ENCODE results near the gene PLEKHA6.
"Not testable (repeated sequence)": the region's sequence is repeated elsewhere in the genome, so short reads cannot be mapped to it uniquely, and the experiment has no call there.

Gene PLEKHA6

GRCh38 chr1:204314893-204315658 is 44.7 kb downstream of the PLEKHA6 start:
- H2BK15ac ChIP-seq (ENCODE audit: low read depth, poor library complexity, severe bottlenecking), result peak overlapping the region; percentile 36
- no peak overlapping the region for H2BK5ac ChIP-seq (ENCODE audit: low read depth, low read length, poor library complexity, severe bottlenecking)
- H3K14ac ChIP-seq (ENCODE audit: low read length in 2 of 2), result no peak overlapping the region
- H3K9ac ChIP-seq (ENCODE audit: low read length), result no peak overlapping the region
- no peak for DNase-seq
- WGBS, result 92% methylated on average over 12 of the region's 12 CpGs
- peak overlapping the region in 1 of 2 experiments; percentile 63 for H3K18ac ChIP-seq (ENCODE audit: low read depth in 1 of 2, low read length in 2 of 2)
- no peak overlapping the region for H2AK5ac ChIP-seq (ENCODE audit: low read length, severe bottlenecking)
- H2BK12ac ChIP-seq (ENCODE audit: low read length in 2 of 2), result peak overlapping the region; percentile 29 to 85
- peaks cover 35 to 39% of the 10 kb centered on the region in 2 experiments for H3K27me3 ChIP-seq (ENCODE audit: control insufficient read depth in 1 of 2, insufficient read depth in 1 of 2, low read length in 2 of 2)
- no peaks in the 10 kb centered on the region for H3K36me3 ChIP-seq (ENCODE audit: control insufficient read depth in 1 of 2, insufficient read depth in 2 of 2, low read depth in 1 of 2, low read length in 2 of 2)
- H4K8ac ChIP-seq (ENCODE audit: low read length), result peak overlapping the region; percentile 59
- no peak overlapping the region for H3K4me2 ChIP-seq (ENCODE audit: low read length, poor library complexity, severe bottlenecking)
- peak overlapping the region; percentile 78 to 79 for H3K4ac ChIP-seq (ENCODE audit: low read depth in 1 of 2, low read length in 2 of 2)
- H3K4me1 ChIP-seq (ENCODE audit: control insufficient read depth, insufficient read depth, low read depth, low read length), result peaks cover 7% of the 10 kb centered on the region
- no peaks in the 10 kb centered on the region for H3K79me1 ChIP-seq (replicated peaks; ENCODE audit: low read length, poor library complexity, severe bottlenecking)
- no peaks in the 10 kb centered on the region for H3K9me3 ChIP-seq (ENCODE audit: control insufficient read depth, low read length)
- no peak overlapping the region for H2BK120ac ChIP-seq (ENCODE audit: low read depth, low read length)
- H4K91ac ChIP-seq (ENCODE audit: low read length), result peak overlapping the region; percentile 70
- no peak overlapping the region for H3K23ac ChIP-seq (ENCODE audit: low read length in 2 of 2)
- H2AFZ ChIP-seq (ENCODE audit: low read depth, low read length), result no peak overlapping the region
- no peak overlapping the region for H3K4me3 ChIP-seq (ENCODE audit: insufficient read depth in 1 of 2, low read depth in 1 of 2, low read length in 2 of 2)
- H3K27ac ChIP-seq (ENCODE audit: low read length, poor library complexity, severe bottlenecking), result no peak overlapping the region

- Histone ChIP-seq H2BK15ac (ENCODE audit: low read depth, poor library complexity, severe bottlenecking) (no peak overlapping the region), H3K4ac (ENCODE audit: low read depth in 1 of 2, low read length in 2 of 2) (no peak overlapping the region), H3K27me3 (ENCODE audit: control insufficient read depth in 1 of 2, insufficient read depth in 1 of 2, low read length in 2 of 2) (peaks cover 39 to 42% of the 10 kb centered on the region in 2 experiments), H2BK12ac (ENCODE audit: low read length in 2 of 2) (peak overlapping the region in 1 of 2 experiments; percentile 18), H2BK5ac (ENCODE audit: low read depth, low read length, poor library complexity, severe bottlenecking) (no peak overlapping the region), H2BK120ac (ENCODE audit: low read depth, low read length) (no peak overlapping the region), H4K8ac (ENCODE audit: low read length) (peak overlapping the region; percentile 7), H3K4me3 (ENCODE audit: insufficient read depth in 1 of 2, low read depth in 1 of 2, low read length in 2 of 2) (no peak overlapping the region), H3K18ac (ENCODE audit: low read depth in 1 of 2, low read length in 2 of 2) (peak overlapping the region in 1 of 2 experiments; percentile 18), H3K27ac (ENCODE audit: low read length, poor library complexity, severe bottlenecking) (no peak overlapping the region), H2AFZ (ENCODE audit: low read depth, low read length) (no peak overlapping the region), H3K4me2 (ENCODE audit: low read length, poor library complexity, severe bottlenecking) (no peak overlapping the region), H3K36me3 (ENCODE audit: control insufficient read depth in 1 of 2, insufficient read depth in 2 of 2, low read depth in 1 of 2, low read length in 2 of 2) (no peaks in the 10 kb centered on the region), H4K91ac (ENCODE audit: low read length) (peak overlapping the region; percentile 31), H3K4me1 (ENCODE audit: control insufficient read depth, insufficient read depth, low read depth, low read length) (no peaks in the 10 kb centered on the region), H3K79me1 (replicated peaks; ENCODE audit: low read length, poor library complexity, severe bottlenecking) (no peaks in the 10 kb centered on the region), H3K9ac (ENCODE audit: low read length) (no peak overlapping the region), H3K9me3 (ENCODE audit: control insufficient read depth, low read length) (no peaks in the 10 kb centered on the region), H3K14ac (ENCODE audit: low read length in 2 of 2) (no peak overlapping the region), H3K23ac (ENCODE audit: low read length in 2 of 2) (no peak overlapping the region), H2AK5ac (ENCODE audit: low read length, severe bottlenecking) (no peak overlapping the region)
- 86% methylated on average over 4 of the region's 7 CpGs for WGBS
- DNase-seq, result no peak
These were observed 45.4 kb downstream of the PLEKHA6 start for GRCh38 chr1:204314171-204314892.

- Histone ChIP-seq H4K8ac (ENCODE audit: low read length) (no peak overlapping the region), H3K14ac (ENCODE audit: low read length in 2 of 2) (no peak overlapping the region), H2AK5ac (ENCODE audit: low read length, severe bottlenecking) (no peak overlapping the region), H3K23ac (ENCODE audit: low read length in 2 of 2) (no peak overlapping the region), H2AFZ (ENCODE audit: low read depth, low read length) (no peak overlapping the region), H3K4me2 (ENCODE audit: low read length, poor library complexity, severe bottlenecking) (no peak overlapping the region), H4K91ac (ENCODE audit: low read length) (no peak overlapping the region), H2BK15ac (ENCODE audit: low read depth, poor library complexity, severe bottlenecking) (no peak overlapping the region), H3K18ac (ENCODE audit: low read depth in 1 of 2, low read length in 2 of 2) (peak overlapping the region in 1 of 2 experiments; percentile 18), H3K9me3 (ENCODE audit: control insufficient read depth, low read length) (no peaks in the 10 kb centered on the region), H3K9ac (ENCODE audit: low read length) (no peak overlapping the region), H3K27ac (ENCODE audit: low read length, poor library complexity, severe bottlenecking) (no peak overlapping the region), H3K79me1 (replicated peaks; ENCODE audit: low read length, poor library complexity, severe bottlenecking) (no peaks in the 10 kb centered on the region), H3K4ac (ENCODE audit: low read depth in 1 of 2, low read length in 2 of 2) (no peak overlapping the region), H3K27me3 (ENCODE audit: control insufficient read depth in 1 of 2, insufficient read depth in 1 of 2, low read length in 2 of 2) (peaks cover 43 to 47% of the 10 kb centered on the region in 2 experiments), H3K36me3 (ENCODE audit: control insufficient read depth in 1 of 2, insufficient read depth in 2 of 2, low read depth in 1 of 2, low read length in 2 of 2) (no peaks in the 10 kb centered on the region), H2BK5ac (ENCODE audit: low read depth, low read length, poor library complexity, severe bottlenecking) (no peak overlapping the region), H3K4me1 (ENCODE audit: control insufficient read depth, insufficient read depth, low read depth, low read length) (no peaks in the 10 kb centered on the region), H2BK12ac (ENCODE audit: low read length in 2 of 2) (no peak overlapping the region), H3K4me3 (ENCODE audit: insufficient read depth in 1 of 2, low read depth in 1 of 2, low read length in 2 of 2) (no peak overlapping the region), H2BK120ac (ENCODE audit: low read depth, low read length) (no peak overlapping the region)
- DNase-seq, result no peak
- 83% methylated on average over 3 of the region's 4 CpGs for WGBS
These were observed 46.1 kb downstream of the PLEKHA6 start for GRCh38 chr1:204313675-204314074.

DNA sequence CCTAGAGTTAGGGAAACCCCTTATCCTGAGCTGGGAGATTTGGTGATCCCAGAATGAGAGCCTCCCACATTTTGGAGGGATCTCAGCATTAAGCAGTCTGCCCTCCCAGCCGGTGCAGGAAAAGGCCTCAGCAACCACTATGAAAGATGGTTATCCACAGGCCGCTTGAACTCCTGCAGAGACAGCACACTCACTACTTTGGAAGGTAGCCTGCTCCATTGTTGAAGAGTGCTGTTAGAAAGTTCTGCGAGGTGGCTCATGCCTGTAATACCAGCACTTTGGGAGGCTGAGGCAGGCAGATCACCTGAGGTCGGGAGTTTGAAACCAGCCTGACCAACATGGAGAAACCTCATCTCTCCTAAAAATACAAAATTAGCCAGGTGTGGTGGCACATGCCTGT is 48.8 kb downstream of the PLEKHA6 start:
- H4K91ac ChIP-seq (ENCODE audit: low read length); H3K36me3 ChIP-seq (ENCODE audit: control insufficient read depth in 1 of 2, insufficient read depth in 2 of 2, low read depth in 1 of 2, low read length in 2 of 2); H3K4me2 ChIP-seq (ENCODE audit: low read length, poor library complexity, severe bottlenecking); H3K14ac ChIP-seq (ENCODE audit: low read length in 2 of 2); H3K4me1 ChIP-seq (ENCODE audit: control insufficient read depth, insufficient read depth, low read depth, low read length); H3K79me1 ChIP-seq (replicated peaks; ENCODE audit: low read length, poor library complexity, severe bottlenecking); H3K9me3 ChIP-seq (ENCODE audit: control insufficient read depth, low read length); H2BK120ac ChIP-seq (ENCODE audit: low read depth, low read length); H3K4me3 ChIP-seq (ENCODE audit: insufficient read depth in 1 of 2, low read depth in 1 of 2, low read length in 2 of 2); DNase-seq; H2AK5ac ChIP-seq (ENCODE audit: low read length, severe bottlenecking); H4K8ac ChIP-seq (ENCODE audit: low read length); H2AFZ ChIP-seq (ENCODE audit: low read depth, low read length); H3K23ac ChIP-seq (ENCODE audit: low read length in 2 of 2); H2BK5ac ChIP-seq (ENCODE audit: low read depth, low read length, poor library complexity, severe bottlenecking); H2BK15ac ChIP-seq (ENCODE audit: low read depth, poor library complexity, severe bottlenecking); H3K18ac ChIP-seq (ENCODE audit: low read depth in 1 of 2, low read length in 2 of 2); H3K27ac ChIP-seq (ENCODE audit: low read length, poor library complexity, severe bottlenecking); H3K4ac ChIP-seq (ENCODE audit: low read depth in 1 of 2, low read length in 2 of 2); H3K9ac ChIP-seq (ENCODE audit: low read length): not testable (repeated sequence)
- Histone ChIP-seq H3K27me3 (ENCODE audit: control insufficient read depth in 1 of 2, insufficient read depth in 1 of 2, low read length in 2 of 2) (peaks cover 61 to 71% of the 10 kb centered on the region in 2 experiments), H2BK12ac (ENCODE audit: low read length in 2 of 2) (peak overlapping the region in 1 of 2 experiments; percentile 35)
- WGBS, result 92% methylated on average over 3 of the region's 4 CpGs

Measured in mesenchymal stem cell (in vitro differentiated cells and primary cell).